Prostate gland (tissue), 2 donors: ENCODE results near the gene CACNG7.

Experiments used
- CTCF ChIP-seq, 4 experiments: fragments of 200-600 bp in 2 of 4; fragments of 450-650 bp in 2 of 4; sonication (generic) in 2 of 4; IDR thresholded peaks; 1 replicate in 3 of 4; 2 replicates in 1 of 4; pipeline ENCODE4 v1.5.1; 2016 to 2019; ENCODE audit warnings: antibody characterized with exemption in 4 of 4, mild to moderate bottlenecking in 2 of 4, moderate library complexity in 2 of 4
- POLR2A ChIP-seq: fragments of 450-650 bp; IDR thresholded peaks from one replicate; pipeline ENCODE4 v1.6.1; 2016; ENCODE audit warnings: antibody characterized with exemption, mild to moderate bottlenecking

DNA sequence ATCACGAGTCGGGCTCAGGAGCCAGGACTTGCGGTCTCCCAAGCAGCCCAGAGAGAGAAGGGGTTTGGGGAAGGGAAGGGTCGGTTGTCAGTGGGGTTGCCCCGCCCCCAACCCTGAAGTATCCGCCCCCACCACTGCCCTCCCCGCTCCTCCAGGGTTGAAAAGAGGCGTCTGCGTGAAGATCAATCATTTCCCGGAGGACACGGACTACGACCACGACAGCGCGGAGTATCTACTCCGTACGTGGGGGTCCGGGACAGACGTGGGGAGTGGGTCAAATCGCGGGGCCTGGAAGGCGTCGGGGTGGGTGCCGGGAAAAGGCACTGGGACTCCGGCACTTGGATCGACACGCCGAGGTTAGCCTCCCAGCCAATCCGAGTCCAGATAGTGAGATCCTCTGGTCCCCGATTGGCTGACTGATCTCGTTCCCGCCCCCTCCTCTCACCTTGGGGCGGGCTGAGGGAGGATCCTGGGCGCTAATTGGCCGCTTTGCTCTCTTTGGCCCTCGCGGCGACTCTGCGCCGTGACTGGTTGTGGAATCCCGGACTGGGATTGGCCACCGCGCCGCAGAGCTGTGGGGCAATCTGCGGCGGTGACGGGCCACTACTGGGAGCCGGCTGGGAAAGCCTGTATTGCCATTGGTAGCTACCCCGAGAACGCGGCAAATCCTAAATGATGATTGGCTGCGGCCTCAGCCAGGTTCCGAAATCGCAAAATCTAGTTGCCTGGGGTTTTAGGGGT lies 69.1 kb downstream of the CACNG7 start:
- TF ChIP-seq CTCF (IDR thresholded peaks at IDR 0.05) (no peak), POLR2A (no peak)
